SK-N-SH treated with all-trans-retinoic acid at 6 μM for 48 hours (cell line): ENCODE data around the gene NOSTRIN.

Source experiments
- ATAC-seq: fragments of 200-7000 bp; cut with Tn5 transposase; 3 replicates; pipeline ENCODE4 v1.9.1; 2020; ENCODE audit warnings: mild to moderate bottlenecking, moderate library complexity
- ARNTL ChIP-seq: fragments of 450-650 bp; formaldehyde crosslinking; IDR thresholded peaks from 2 replicates; pipeline ENCODE4 v1.5.0; 2020; ENCODE audit warnings: low read depth, mild to moderate bottlenecking, moderate library complexity, borderline replicate concordance
- BACH2 ChIP-seq: fragments of 250-450 bp; sonication (Bioruptor Pico); IDR thresholded peaks from 2 replicates; pipeline ENCODE4 v1.9.0; 2021; ENCODE audit warnings: mild to moderate bottlenecking, borderline replicate concordance
- CSDC2 ChIP-seq: fragments of 250-450 bp; sonication (Bioruptor Pico); IDR thresholded peaks from 2 replicates; pipeline ENCODE4 v1.5.0; 2020; ENCODE audit warnings: mild to moderate bottlenecking, moderate library complexity
- CSRNP3 ChIP-seq: fragments of 250-450 bp; sonication (Bioruptor Pico); IDR thresholded peaks from 2 replicates; pipeline ENCODE4 v1.5.1; 2021; ENCODE audit warnings: mild to moderate bottlenecking, moderate library complexity
- ESRRG ChIP-seq: fragments of 250-450 bp; sonication (Bioruptor Pico); IDR thresholded peaks from 2 replicates; pipeline ENCODE4 v1.6.1; 2021; ENCODE audit warnings: mild to moderate bottlenecking
- GLIS3 ChIP-seq: fragments of 250-450 bp; sonication (Bioruptor Pico); IDR thresholded peaks from 2 replicates; pipeline ENCODE4 v1.5.0; 2020; ENCODE audit warnings: mild to moderate bottlenecking, moderate library complexity
- ISL1 ChIP-seq: fragments of 250-450 bp; sonication (Bioruptor Pico); IDR thresholded peaks from 2 replicates; pipeline ENCODE4 v2.1.2; 2022; ENCODE audit warnings: mild to moderate bottlenecking, moderate library complexity
- OSR1 ChIP-seq: fragments of 250-450 bp; sonication (Bioruptor Pico); IDR thresholded peaks from 2 replicates; pipeline ENCODE4 v1.8.0; 2022; ENCODE audit warnings: moderate library complexity, mild to moderate bottlenecking, inconsistent platforms
- PATZ1 ChIP-seq: fragments of 250-450 bp; sonication (Bioruptor Pico); IDR thresholded peaks from 2 replicates; pipeline ENCODE4 v1.8.0; 2020; ENCODE audit warnings: mild to moderate bottlenecking, moderate library complexity, borderline replicate concordance
- POU6F1 ChIP-seq: fragments of 250-450 bp; sonication (Bioruptor Pico); IDR thresholded peaks from 2 replicates; pipeline ENCODE4 v1.8.0; 2021; ENCODE audit warnings: low read depth, mild to moderate bottlenecking, moderate library complexity, borderline replicate concordance
- PPARA ChIP-seq: fragments of 250-450 bp; sonication (Bioruptor Pico); IDR thresholded peaks from 2 replicates; pipeline ENCODE4 v1.5.0; 2020; ENCODE audit warnings: mild to moderate bottlenecking, borderline replicate concordance
- SNAI2 ChIP-seq: fragments of 250-450 bp; sonication (Bioruptor Pico); IDR thresholded peaks from 2 replicates; pipeline ENCODE4 v1.5.0; 2020; ENCODE audit warnings: mild to moderate bottlenecking, moderate library complexity
- TCF4 ChIP-seq: fragments of 250-450 bp; sonication (Bioruptor Pico); IDR thresholded peaks from 2 replicates; pipeline ENCODE4 v1.8.0; 2021; ENCODE audit warnings: mild to moderate bottlenecking, moderate library complexity, borderline replicate concordance
- TOX ChIP-seq: fragments of 250-450 bp; sonication (Bioruptor Pico); IDR thresholded peaks from 2 replicates; pipeline ENCODE4 v1.8.0; 2021; ENCODE audit warnings: mild to moderate bottlenecking, moderate library complexity, borderline replicate concordance
- ZC3H10 ChIP-seq: fragments of 250-450 bp; sonication (Bioruptor Pico); IDR thresholded peaks from 2 replicates; pipeline ENCODE4 v1.5.1; 2021; ENCODE audit warnings: mild to moderate bottlenecking, moderate library complexity
- ZFP30 ChIP-seq: fragments of 450-650 bp; formaldehyde crosslinking; IDR thresholded peaks from 2 replicates; pipeline ENCODE4 v1.5.0; 2022; ENCODE audit warnings: mild to moderate bottlenecking, moderate library complexity
- ZNF70 ChIP-seq: fragments of 450-650 bp; formaldehyde crosslinking; IDR thresholded peaks from 2 replicates; pipeline ENCODE4 v1.5.0; 2020; ENCODE audit warnings: mild to moderate bottlenecking, moderate library complexity
- ZNF8 ChIP-seq: fragments of 450-650 bp; formaldehyde crosslinking; IDR thresholded peaks from 2 replicates; pipeline ENCODE4 v1.5.0; 2020; ENCODE audit warnings: mild to moderate bottlenecking, moderate library complexity
- TF ChIP-seq, protein P1 (sequence below): fragments of 250-450 bp; sonication (Bioruptor Pico); IDR thresholded peaks from 2 replicates; pipeline ENCODE4 v1.5.0; 2020; ENCODE audit warnings: mild to moderate bottlenecking, moderate library complexity

NOSTRIN gene

GRCh38 chr2:168903888-168904287 is 101.5 kb downstream of the NOSTRIN start (continued):
- TF ChIP-seq POU6F1: no peak
- TF ChIP-seq, all 23 proteins: peak for 0

GRCh38 chr2:168904358-168904757 is 101.9 kb downstream of the NOSTRIN start:
- no peak for ATAC-seq
- TF ChIP-seq SNAI2 (CRISPR knock-in tag): no peak
- no peak for TF ChIP-seq POU6F1
- TF ChIP-seq ISL1: no peak
- TF ChIP-seq ZFP30 (CRISPR knock-in tag): no peak
- no peak for TF ChIP-seq ZNF70 (CRISPR knock-in tag)
- TF ChIP-seq, protein P1, sequence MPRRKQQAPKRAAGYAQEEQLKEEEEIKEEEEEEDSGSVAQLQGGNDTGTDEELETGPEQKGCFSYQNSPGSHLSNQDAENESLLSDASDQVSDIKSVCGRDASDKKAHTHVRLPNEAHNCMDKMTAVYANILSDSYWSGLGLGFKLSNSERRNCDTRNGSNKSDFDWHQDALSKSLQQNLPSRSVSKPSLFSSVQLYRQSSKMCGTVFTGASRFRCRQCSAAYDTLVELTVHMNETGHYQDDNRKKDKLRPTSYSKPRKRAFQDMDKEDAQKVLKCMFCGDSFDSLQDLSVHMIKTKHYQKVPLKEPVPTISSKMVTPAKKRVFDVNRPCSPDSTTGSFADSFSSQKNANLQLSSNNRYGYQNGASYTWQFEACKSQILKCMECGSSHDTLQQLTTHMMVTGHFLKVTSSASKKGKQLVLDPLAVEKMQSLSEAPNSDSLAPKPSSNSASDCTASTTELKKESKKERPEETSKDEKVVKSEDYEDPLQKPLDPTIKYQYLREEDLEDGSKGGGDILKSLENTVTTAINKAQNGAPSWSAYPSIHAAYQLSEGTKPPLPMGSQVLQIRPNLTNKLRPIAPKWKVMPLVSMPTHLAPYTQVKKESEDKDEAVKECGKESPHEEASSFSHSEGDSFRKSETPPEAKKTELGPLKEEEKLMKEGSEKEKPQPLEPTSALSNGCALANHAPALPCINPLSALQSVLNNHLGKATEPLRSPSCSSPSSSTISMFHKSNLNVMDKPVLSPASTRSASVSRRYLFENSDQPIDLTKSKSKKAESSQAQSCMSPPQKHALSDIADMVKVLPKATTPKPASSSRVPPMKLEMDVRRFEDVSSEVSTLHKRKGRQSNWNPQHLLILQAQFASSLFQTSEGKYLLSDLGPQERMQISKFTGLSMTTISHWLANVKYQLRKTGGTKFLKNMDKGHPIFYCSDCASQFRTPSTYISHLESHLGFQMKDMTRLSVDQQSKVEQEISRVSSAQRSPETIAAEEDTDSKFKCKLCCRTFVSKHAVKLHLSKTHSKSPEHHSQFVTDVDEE (CRISPR knock-in tag): no peak
- no peak for TF ChIP-seq ARNTL (CRISPR knock-in tag)

GRCh38 chr2:168907940-168908662 is 105.7 kb downstream of the NOSTRIN start:
- TF ChIP-seq SNAI2 (CRISPR knock-in tag) (no peak), GLIS3 (CRISPR knock-in tag) (no peak), ZNF8 (CRISPR knock-in tag) (no peak), CSDC2 (CRISPR knock-in tag) (no peak), TCF4 (no peak), ESRRG (CRISPR knock-in tag) (no peak)
- ATAC-seq: no peak

- TF ChIP-seq PPARA: no peak
- TF ChIP-seq ISL1: no peak
- no peak for TF ChIP-seq CSRNP3 (CRISPR knock-in tag)
- TF ChIP-seq TCF4: no peak
- no peak for TF ChIP-seq OSR1 (CRISPR knock-in tag)
- no peak for TF ChIP-seq GLIS3 (CRISPR knock-in tag)
- TF ChIP-seq ARNTL (CRISPR knock-in tag): no peak
- no peak for TF ChIP-seq CSDC2 (CRISPR knock-in tag)
- no peak for ATAC-seq
Measured at GRCh38 chr2:168910330-168910729, 107.9 kb downstream of the NOSTRIN start.

GRCh38 chr2:168912466-168912865 is 110.0 kb downstream of the NOSTRIN start:
- ATAC-seq: peak; percentile 20; the same call in 2 of the 3 replicates
- TF ChIP-seq ZNF70 (CRISPR knock-in tag): no peak
- no peak for TF ChIP-seq ZNF8 (CRISPR knock-in tag)
- TF ChIP-seq GLIS3 (CRISPR knock-in tag): no peak
- TF ChIP-seq ESRRG (CRISPR knock-in tag): no peak
- TF ChIP-seq SNAI2 (CRISPR knock-in tag): no peak
- no peak for TF ChIP-seq ZC3H10 (CRISPR knock-in tag)
- TF ChIP-seq CSDC2 (CRISPR knock-in tag): no peak
- TF ChIP-seq TOX (CRISPR knock-in tag): no peak
- no peak for TF ChIP-seq ZFP30 (CRISPR knock-in tag)
- TF ChIP-seq ISL1: no peak
- TF ChIP-seq PATZ1 (CRISPR knock-in tag): no peak
- no peak for TF ChIP-seq BACH2 (CRISPR knock-in tag)
- no peak for TF ChIP-seq PPARA
- TF ChIP-seq CSRNP3 (CRISPR knock-in tag): no peak
- no peak for TF ChIP-seq POU6F1
- no peak for TF ChIP-seq TCF4
- no peak for TF ChIP-seq ARNTL (CRISPR knock-in tag)
